Measurements from ENCODE around the gene NXPH4. TPM values are rescaled to one million over a fixed set of nuclear protein-coding genes. Genes with fewer than 3 reads are reported as not detected.
A peak's percentile ranks its signal among the peaks of the same experiment; 100 is the strongest.

NXPH4 gene
- not detected for total RNA-seq

GRCh38 chr12:57216014-57216911, at the start of gene NXPH4:
Gene NXPH4 (plus strand): TSS chr12:57216794. CDS start chr12:57216970, 176 bp downstream.
- DNase-seq (ENCODE audit: low read depth in 2 of 3, low spot score in 2 of 3) = no peak

GRCh38 chr12:57166971-57167371, 49.6 kb upstream of the NXPH4 start:
- peak in 2 of 3 donors; percentile 36 to 42 for DNase-seq (ENCODE audit: low read depth in 2 of 3, low spot score in 2 of 3)

GRCh38 chr12:57168058-57168457, 48.5 kb upstream of the NXPH4 start:
- no peak for DNase-seq (ENCODE audit: low read depth in 2 of 3, low spot score in 2 of 3)

- DNase-seq (ENCODE audit: low read depth in 2 of 3, low spot score in 2 of 3) = no peak
These were observed 47.4 kb upstream of the NXPH4 start for GRCh38 chr12:57169046-57169795.

GRCh38 chr12:57169969-57170368, 46.6 kb upstream of the NXPH4 start:
- no peak for DNase-seq (ENCODE audit: low read depth in 2 of 3, low spot score in 2 of 3)

GRCh38 chr12:57170408-57170807, 46.2 kb upstream of the NXPH4 start:
- DNase-seq (ENCODE audit: low read depth in 2 of 3, low spot score in 2 of 3) = no peak

GRCh38 chr12:57170927-57171326, 45.7 kb upstream of the NXPH4 start:
- no peak for DNase-seq (ENCODE audit: low read depth in 2 of 3, low spot score in 2 of 3)

GRCh38 chr12:57171668-57172067, 44.9 kb upstream of the NXPH4 start:
- DNase-seq (ENCODE audit: low read depth in 2 of 3, low spot score in 2 of 3) = no peak

- peak in 2 of 3 donors; percentile 27 to 51 for DNase-seq (ENCODE audit: low read depth in 2 of 3, low spot score in 2 of 3)
These were observed 43.5 kb upstream of the NXPH4 start for GRCh38 chr12:57173089-57173488.

GRCh38 chr12:57173683-57174082, 42.9 kb upstream of the NXPH4 start:
- no peak for DNase-seq (ENCODE audit: low read depth in 2 of 3, low spot score in 2 of 3)

GRCh38 chr12:57175428-57176138, 41.0 kb upstream of the NXPH4 start:
- peak; percentile 6 to 46 (median 22) for DNase-seq (ENCODE audit: low read depth in 2 of 3, low spot score in 2 of 3)

- no peak for DNase-seq (ENCODE audit: low read depth in 2 of 3, low spot score in 2 of 3)
These were observed 40.5 kb upstream of the NXPH4 start for GRCh38 chr12:57176139-57176477.

- DNase-seq (ENCODE audit: low read depth in 2 of 3, low spot score in 2 of 3) = no peak
These were observed 39.7 kb upstream of the NXPH4 start for GRCh38 chr12:57176846-57177245.

- DNase-seq (ENCODE audit: low read depth in 2 of 3, low spot score in 2 of 3) = no peak
These were observed 39.2 kb upstream of the NXPH4 start for GRCh38 chr12:57177354-57177753.

- no peak for DNase-seq (ENCODE audit: low read depth in 2 of 3, low spot score in 2 of 3)
These were observed 38.4 kb upstream of the NXPH4 start for GRCh38 chr12:57178213-57178612.

- DNase-seq (ENCODE audit: low read depth in 2 of 3, low spot score in 2 of 3) = no peak
These were observed 37.1 kb upstream of the NXPH4 start for GRCh38 chr12:57179331-57180086.

GRCh38 chr12:57180321-57180989, 36.1 kb upstream of the NXPH4 start:
- no peak for DNase-seq (ENCODE audit: low read depth in 2 of 3, low spot score in 2 of 3)

GRCh38 chr12:57181072-57181471, 35.5 kb upstream of the NXPH4 start:
- no peak for DNase-seq (ENCODE audit: low read depth in 2 of 3, low spot score in 2 of 3)

GRCh38 chr12:57181561-57182155, 34.9 kb upstream of the NXPH4 start:
- no peak for DNase-seq (ENCODE audit: low read depth in 2 of 3, low spot score in 2 of 3)
